ENCODE results near the gene ANTXR1.
"Not testable (repeated sequence)": the region's sequence is repeated elsewhere in the genome, so short reads cannot be mapped to it uniquely, and the experiment has no call there.

The ANTXR1 gene

DNA sequence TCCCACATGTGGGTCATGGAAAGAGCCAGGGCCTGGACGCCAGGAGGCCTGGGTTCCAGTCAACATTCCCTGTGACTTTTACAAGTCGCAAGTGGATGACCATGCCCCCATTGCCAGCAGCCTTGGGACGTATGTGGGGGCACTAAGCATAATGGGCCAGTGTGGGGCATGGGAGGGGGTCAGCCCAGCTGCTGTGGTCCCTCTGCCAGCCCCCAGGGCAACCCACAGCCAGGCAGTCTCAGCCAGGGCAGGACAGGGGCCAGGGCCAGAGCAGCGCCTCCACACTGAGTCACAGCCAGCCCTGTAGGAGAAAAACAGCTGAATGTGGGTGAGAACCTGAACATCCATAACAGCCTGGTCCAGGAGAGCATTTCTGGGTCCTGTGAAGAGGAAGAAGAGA lies 200.8 kb downstream of the ANTXR1 start:
- DNase-seq: no peak

DNA sequence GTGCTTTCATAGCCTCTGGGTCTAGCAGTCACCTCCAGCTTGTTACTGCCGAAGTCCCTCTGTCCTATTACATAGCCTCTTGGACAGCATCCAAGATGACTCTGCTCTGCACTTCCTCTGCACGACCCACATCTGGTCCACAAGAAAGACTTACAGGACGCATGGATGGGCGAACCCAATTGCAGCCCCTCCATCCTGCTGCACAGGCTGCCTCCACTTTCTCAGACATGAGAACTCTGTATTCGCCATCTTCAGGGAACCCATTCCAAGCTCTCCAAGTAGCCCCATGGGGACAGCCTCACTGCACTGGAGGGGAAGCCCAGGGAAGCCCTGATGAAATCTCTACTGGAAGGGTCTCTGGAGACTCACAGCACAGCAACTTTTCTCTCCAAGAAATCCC lies 201.9 kb downstream of the ANTXR1 start:
- DNase-seq: peak; percentile 37 to 42

DNA sequence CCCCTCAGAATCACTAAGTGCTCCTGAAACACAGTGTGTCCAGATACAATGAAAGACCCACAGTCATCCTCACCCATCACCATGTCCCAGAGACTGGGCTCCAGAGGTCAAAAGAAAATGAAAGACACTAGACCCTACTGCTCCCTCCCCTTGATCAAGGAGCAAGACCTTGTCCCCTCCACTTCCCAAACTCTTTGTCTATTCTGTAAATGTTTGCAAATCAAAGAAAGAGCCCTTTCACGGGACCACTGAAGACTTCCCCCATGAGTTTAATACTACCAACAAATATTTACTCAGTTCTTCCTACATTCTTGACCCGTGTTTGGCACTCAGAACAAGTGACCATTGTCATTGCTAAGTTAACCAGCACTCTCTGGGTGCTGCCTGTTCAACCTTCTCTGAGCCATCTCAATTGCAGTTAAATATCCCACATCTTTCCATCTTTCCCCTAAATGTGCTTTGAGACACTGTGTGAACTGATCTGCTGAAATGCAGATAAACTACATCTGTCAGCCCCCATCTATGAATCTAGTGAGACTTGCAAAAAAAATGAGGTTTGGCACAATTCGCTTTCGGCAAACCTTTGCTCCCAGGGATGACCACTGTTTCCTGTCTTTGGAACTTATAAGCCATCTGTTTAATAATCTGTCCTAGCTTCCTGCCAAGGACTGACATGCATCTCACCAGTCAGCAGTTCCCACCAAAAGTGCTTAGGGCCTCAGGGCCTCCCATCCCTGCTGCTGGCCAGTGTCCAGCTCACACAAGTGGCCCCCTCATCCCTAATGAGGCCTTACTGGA lies 203.8 kb downstream of the ANTXR1 start:
- no peak for DNase-seq

DNA sequence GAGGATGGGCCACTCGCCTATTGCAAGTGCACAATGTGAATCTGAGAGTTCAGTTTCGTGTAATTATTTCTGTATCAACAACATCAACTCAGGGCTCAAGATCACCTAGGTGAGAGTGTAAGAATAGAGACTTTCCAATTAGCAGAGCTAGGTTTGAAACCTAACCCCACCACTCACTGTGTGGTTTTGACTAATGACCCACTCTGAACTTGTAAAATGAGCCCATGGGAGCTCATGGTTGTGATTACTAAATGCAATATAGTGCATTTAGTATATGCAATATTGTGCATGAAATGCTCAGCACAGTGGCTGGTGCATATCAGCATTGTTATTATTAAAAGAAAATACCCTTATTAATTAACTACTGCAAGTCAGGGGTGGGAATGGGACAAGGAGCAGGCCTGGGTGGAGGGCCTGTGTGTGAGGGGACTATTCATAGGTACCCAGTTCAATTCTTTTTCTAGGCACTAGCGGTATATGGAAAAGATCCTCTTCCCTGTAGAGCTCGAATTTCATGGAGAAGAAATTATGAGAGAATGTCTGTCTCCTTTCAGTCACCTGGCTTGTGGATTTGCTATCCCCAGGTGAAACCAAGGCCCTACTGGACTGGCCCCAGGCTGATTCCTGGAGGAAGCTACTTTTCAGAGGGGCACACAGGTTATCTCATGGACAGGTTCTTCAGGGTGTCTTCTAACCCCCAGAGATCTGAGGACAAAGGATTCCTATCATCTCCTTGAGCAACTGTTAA lies 204.5 kb downstream of the ANTXR1 start:
- DNase-seq: no peak

DNA sequence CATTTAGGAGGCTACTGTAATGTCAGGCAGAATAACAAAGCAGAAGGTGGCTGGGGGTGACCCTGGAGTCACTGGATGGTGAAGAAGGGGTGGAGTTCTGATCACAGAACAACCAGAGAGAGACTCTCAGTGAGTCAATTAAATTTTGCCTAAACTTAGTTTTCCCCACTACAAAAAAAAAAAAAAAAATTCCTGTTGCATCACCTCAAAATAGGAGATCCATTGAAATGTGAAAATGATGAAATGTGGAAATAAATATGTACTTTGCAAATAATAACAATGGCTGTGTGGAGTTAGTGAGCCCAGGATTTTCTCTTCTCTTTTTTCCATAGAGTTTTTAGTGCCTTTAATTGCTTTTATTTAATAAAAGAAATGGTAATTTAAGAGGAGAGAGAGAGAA lies 208.5 kb downstream of the ANTXR1 start:
- no peak for DNase-seq

DNA sequence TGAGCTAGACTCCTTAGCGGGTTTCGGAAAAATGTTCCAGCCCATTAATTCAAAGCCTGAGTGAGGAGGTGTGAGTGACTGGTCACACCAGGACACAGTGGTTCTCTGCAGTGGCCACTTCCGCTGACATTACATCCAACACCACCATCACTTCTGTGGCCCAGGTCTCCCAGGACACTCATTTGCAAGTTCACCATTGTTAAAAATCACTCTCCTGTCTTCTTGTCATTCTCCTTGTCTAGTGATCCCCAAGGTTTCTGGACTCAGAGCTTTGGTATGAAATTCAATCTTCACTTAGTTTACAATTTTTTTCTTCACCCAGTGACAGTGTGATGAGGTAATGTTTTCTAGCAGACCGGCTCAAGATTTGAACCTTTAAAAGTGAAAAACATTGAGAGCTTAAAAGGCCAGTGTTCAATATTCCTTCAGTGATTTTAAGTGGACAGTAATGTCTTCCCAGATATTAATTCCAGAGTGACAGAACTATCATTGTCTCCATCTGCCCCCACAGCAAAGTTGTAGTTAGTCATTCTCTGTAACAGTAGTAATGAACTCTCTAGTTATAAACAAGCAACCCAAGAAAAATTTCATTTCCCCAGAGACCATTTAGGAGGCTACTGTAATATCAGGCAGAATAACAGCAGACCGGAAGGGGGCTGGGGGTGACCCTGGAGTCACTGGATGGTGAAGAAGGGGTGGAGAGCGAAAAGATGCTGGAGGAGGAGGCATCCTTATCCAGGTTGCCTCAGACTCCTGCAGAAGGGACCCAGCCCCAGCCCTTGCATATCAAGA lies 209.2 kb downstream of the ANTXR1 start:
- no peak for DNase-seq

DNA sequence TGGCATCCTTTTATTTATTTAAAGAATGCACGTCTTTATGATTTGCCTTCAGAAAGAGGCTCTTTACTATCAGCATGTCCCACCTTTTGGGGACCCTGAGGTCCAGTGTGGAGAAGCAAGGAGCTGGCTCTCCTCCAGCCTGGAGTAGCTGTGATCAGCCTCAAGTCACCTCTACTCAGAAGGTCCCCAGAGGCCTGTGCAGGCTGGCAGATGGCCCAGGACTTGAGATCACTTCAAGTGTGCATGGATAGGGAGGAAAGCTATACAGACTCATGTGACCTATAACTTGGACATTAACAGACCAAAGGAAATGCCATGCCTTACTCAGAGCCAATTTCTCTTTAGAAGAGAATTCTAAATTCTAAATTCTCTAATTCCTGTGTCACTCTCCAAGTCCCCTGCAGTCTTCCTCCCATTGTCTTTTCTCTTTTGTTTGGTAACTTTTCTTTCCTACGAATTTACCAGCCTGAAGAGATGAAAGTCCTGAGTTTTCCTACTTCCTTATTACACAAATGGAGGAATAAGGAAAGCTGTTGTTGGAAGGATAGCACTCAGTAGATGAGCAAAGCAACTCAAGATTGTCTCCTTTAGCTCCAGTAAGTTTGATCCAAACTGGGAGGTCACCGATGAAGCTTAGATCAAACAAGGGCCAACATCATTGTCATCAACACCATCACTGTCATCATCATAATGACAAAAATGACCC lies 210.1 kb downstream of the ANTXR1 start:
- no peak for DNase-seq

DNA sequence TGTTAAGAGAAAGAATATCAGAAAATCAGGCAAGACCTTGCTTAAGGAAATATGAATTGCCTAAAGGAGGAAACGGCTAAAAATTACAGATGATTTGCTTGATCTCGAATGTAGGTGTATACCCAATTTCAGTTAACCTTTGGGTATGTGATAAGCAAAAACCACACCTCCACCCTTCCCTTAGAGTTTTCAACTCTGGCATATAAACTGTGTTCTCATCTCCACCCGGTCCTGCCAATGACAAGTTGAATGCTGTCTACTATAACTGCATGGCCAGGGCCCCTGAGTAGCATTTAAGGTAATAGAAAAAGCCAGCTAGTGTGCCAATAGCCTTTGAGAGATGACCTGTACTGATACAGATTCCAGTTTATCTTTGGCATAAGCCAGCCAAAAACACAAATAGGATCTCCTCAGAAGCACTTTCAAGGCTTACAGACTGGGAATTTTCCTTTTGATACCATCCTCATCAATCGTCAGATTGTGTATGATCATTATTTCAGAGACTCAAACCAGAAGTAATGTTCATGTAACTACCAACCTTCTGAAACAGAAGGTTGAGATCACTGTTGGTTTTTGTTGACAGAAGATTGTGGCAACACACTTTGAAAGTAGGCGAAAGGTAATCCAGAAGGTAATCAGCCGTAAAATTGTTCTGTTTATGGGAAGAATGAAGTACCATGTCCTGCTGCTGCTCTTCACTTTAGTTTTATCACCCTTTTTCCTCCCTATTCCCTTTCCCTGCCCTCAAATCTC lies 211.0 kb downstream of the ANTXR1 start:
- no peak for DNase-seq

DNA sequence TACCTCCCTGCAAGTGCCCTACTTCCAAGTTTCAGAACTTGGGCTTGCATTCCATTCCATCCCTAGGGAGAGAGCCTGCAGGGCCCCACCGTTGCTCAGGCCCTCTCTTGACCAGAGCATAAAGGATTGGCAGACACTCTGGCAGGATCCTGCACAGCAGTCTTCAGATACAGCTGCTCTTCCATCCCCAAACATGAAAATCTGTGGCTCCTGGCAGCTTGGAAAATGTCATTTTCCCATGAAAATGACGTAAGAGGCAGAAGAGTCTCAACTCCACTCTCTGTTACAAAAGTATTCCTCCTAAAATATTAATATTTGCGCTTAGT lies 211.5 kb downstream of the ANTXR1 start:
- no peak for DNase-seq

DNA sequence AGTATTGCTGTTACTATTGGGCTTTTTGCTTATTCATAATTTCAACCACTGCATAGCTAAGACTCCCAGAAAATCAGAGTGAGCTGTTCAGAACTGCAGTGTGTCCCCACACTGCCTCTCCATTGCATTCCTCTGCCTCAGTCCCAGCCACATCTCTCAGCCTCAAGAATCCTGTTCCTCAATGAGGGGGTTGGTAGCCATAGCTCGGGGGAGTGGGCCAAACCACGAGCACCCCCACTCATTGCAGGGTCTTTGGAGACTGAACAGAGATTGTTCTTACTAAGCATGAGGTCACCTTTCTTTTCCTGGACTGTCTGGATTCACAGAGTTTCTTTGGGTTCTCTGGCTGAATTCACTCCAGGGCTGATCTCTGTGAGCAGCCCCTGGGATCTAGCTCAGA lies 213.0 kb downstream of the ANTXR1 start:
- DNase-seq: peak in 1 of 2 donors; percentile 4

DNA sequence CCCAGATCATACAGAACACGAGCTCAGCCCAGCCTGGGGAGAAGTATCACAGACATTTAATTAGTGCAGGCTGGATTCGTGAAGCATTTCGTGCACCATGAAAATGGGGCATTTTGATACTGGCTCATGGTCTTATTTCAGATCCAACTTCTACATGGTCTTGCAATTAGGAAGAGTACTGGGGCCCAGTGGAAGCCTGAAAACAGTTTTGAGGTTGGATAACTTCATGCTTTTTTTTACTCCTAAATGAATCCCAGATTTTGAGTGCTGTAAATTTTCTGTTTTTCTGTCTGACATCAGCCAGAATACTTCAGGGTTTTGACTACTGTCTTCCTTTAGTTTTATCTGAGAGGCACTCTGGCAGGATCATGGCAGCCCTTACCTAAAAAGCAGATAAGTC lies 213.9 kb downstream of the ANTXR1 start:
- no peak for DNase-seq

DNA sequence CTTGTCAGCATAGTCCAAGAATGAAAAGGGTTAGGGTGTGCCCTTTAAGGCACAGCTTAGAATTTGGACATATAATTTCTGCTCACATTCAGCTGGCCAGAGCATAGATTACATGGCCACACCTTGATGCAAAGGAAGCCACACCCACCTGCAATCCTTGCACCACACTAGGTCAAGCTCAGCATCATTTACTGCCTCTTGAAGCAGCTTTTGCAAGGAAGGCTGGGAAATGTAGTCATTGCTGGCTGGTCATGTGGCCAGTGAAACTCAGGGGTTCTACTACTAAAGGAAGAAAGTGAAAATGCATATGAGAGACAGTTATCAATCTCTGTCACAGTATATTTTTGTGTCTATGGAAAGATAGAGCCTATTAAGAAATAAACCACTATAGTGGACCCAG lies 214.7 kb downstream of the ANTXR1 start:
- DNase-seq: no peak

DNA sequence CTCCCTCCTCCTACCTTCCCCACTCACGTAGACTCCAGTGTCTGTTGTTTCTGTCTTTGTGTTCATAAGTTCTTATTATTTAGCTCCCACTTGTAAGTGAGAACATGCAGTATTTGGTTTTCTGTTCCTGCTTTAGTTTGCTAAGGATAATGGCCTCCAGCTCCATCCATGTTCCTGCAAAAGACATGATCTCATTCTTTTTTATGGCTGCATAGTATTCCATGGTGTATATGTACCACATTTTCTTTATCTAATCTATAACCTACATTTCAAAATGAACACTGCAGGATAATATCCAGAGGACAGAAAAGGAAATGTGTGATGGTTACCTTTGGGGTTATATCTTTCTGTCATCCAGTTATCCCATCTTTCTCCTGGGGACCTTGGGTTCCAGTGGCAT lies 218.0 kb downstream of the ANTXR1 start:
- DNase-seq: not testable (repeated sequence)

DNA sequence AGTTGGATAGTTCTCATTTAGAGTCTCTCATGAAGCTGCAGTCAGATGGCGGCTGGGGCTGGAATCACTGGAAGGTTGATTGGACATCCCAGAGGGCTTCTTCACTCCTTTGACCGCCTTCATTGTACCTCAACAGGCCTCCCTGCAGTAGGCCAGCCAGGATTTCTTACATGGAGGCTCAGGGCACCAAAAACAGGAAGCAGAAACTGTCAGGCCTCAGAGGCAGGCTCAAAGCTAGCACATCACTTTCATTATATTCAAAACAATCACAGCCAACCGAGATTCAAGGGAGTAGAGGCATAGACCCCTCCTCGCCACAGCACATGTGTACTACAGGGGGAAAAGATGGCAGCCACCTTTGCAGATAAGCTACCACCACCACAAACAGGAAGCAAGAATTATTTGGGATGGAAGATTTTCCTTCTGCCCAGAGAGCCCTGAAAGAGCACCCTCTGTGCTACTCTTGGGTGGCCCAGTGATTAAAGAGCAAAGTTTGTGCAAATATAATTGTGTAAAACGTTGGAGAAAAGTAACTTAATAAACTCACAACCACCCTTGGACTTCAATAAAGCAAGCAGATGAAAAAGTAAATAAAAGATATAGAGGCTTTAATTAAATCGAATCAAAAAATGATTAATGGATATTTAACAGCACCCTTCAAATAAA lies 218.8 kb downstream of the ANTXR1 start:
- DNase-seq: peak in 1 of 2 donors; percentile 19

DNA sequence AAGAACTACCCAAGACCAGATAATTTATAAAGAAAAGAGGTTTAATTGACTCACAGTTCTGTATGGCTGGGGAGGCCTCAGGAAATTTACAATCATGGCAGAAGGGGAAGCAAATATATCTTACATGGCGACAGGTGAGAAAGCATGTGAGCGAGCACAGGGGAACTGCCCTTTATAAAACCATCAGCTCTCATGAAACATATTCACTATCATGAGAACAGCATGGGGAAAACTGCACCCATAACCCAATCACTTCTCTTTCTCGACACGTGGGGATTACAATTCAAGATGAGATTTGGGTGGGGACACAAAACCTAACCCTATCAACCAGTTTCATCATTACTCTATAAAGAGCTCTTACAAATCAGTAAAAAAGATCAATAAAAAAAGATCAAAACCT lies 222.9 kb downstream of the ANTXR1 start:
- DNase-seq: not testable (repeated sequence)

DNA sequence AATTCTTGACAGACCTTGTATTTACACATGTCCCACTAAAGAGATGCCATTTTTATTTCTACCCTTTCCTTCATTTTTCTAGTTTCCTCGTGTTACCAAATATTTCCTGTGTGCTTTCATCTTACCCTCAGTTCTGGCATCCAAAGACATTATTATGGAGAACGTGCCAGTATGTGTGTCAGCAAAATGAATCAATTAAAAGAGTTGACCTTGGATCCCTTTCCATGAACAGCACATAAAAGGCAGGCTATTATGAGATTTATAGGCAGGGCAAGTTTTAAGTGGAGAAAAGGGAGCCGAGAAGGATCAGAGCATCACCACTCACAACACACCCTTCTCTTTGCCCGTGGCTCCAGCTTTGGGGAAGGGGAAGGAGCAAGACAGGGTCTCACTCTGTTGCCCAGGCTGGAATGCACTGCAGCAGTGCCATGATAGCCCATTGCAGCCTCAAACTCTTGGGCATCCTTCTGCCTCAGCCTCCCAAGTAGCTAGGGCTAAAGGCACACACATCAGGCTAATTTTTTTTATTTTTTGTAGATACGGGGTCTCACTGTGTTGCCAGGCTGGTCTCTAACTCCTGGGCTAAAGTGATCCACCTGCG lies 224.2 kb downstream of the ANTXR1 start:
- DNase-seq: no peak

DNA sequence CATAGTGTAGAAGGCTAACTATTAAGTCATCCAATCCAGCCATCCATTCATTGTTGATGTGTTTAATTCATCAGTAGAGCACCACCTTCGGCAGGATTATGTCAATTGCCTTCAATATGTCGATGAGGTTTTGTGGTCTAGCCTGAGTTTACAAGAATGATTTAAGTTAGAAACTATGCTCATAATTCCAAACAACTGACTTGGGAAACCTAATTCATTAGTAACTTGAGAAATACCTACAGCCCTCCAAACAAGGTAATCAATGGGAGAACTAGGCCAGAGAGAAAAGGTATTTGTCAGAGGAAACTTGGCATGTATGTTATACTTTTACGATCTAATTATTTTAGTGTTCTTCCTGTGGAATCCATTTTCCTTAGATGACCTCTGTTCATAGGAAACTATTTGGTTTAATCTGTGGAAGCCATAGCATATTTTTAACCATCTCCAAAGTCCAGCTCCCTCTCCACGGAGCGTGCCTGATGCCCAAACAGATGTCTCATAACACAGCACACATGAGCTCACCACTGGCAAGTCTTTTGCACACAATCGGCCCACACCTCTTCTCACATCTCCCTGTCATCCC lies 225.6 kb downstream of the ANTXR1 start:
- no peak for DNase-seq

DNA sequence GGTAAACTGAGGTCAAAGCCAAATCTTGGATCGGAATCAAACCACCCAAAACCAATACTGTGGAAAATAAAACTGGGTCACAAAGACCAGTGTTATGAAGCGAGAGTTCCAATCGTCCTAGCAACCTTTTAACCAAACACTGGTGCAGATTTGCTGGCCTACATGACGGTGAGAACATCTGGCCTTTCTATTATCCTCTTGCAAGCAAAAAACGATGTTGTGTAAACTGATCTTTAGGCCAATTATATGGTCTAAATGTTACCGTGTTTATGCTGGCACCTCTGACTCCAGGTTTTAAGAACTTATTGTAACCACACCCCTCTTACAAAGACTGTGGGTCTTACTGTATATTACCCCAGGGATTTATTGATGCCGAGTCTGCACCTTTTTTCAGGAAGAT lies 228.1 kb downstream of the ANTXR1 start:
- DNase-seq: no peak

DNA sequence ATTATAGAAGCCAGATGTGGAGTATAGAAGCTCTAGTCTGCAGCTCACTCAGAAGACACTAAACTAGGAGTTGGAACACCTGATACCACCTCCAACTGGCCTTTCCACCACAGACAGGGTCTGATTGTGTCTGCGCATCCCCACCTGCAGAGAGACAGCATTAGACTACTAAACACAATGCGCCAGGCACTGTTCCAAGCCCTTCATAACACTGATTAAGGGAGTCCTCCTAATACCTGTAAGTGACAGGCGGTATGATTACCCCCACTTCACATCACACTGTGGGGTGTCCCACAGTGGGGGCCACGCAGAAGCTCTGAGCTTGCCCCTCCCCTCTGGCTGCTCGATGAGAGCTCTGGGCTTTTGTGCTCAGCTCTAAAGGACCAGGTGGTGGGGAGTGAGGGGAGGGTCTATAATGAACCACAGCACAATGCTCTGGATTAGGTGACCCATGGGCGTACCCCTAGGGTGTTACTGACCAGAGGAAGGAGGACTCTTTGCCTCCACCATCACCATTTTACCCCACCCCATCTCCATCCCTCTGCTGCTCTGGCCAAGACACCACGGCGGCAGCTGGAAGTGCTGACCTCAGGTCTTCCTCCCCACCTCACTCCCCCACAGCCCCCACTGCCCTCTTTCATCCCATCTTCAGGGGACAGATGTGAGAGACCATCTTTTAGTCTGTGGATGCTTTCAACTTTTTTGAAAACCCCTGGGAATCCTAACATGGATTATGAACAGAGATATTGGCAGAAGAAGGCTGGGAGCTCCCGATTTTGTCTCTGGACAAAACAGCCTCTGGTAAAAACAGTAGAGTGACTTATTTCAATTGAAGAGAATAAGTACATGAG lies 228.9 kb downstream of the ANTXR1 start:
- no peak for DNase-seq

DNA sequence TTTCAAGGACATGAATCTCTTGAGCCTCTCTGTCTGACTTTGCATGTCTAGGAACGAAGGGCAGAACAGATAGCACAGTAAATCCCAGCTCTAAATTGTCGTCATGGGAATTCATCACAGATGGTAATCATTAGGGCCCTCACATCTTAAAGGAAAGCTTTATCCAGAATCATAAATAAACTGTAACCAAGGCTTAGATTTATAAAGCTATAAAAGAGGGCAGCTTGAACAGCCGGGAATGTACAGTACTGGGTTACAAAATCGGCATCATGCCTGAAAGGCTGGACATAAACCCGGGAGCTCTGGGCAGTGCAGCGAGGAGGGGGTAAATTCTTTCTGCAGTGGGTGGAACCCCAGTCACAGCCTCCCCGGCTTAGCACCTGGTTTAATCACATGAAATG lies 229.7 kb downstream of the ANTXR1 start:
- no peak for DNase-seq
